K562 (cell line): ENCODE measurements around the gene EXOC4.

ENCODE experiments used
- BRCA1 ChIP-seq, 2 experiments: fragments of 450-650 bp in 1 of 2; sonication (generic) in 1 of 2; formaldehyde crosslinking in 1 of 2; IDR thresholded peaks; 2 replicates each; pipeline versions ENCODE4 v1.5.0 to v1.6.1; 2017 to 2020; ENCODE audit warnings: mild to moderate bottlenecking in 1 of 2, missing genetic modification reagents in 1 of 2
- ELF4 ChIP-seq: fragments of 450-650 bp; formaldehyde crosslinking; IDR thresholded peaks from 2 replicates; pipeline ENCODE4 v1.4.0; 2022; ENCODE audit warnings: missing genetic modification characterization
- HDAC1 ChIP-seq, 2 experiments: fragments of 450-650 bp; IDR thresholded peaks; 2 replicates each; pipeline ENCODE4 v1.6.1; 2016 to 2017; ENCODE audit warnings: inconsistent platforms in 1 of 2, mild to moderate bottlenecking in 1 of 2, moderate library complexity in 1 of 2
- NR2C1 ChIP-seq, 2 experiments: fragments of 450-650 bp; IDR thresholded peaks; 2 replicates each; pipeline ENCODE4 v1.6.1; 2017; ENCODE audit warnings: mild to moderate bottlenecking in 2 of 2, antibody characterized with exemption in 1 of 2, inconsistent platforms in 1 of 2, missing compliant biosample characterization in 1 of 2, missing genetic modification characterization in 1 of 2
- ZNF12 ChIP-seq: sonication (generic); formaldehyde crosslinking; IDR thresholded peaks from 2 replicates; pipeline ENCODE4 v1.4.0; 2020; ENCODE audit warnings: mild to moderate bottlenecking, missing genetic modification reagents
- ZNF274 ChIP-seq: IDR thresholded peaks from 2 replicates; pipeline ENCODE4 v1.6.1; 2011; ENCODE audit warnings: low read depth, mild to moderate bottlenecking, low read length, moderate library complexity, borderline replicate concordance
- TF ChIP-seq, protein P1 (sequence below), 3 experiments: IDR thresholded peaks in 2 of 3; conservative IDR thresholded peaks in 1 of 3; 2 replicates each; pipeline ENCODE4 v1.5.1; 2011 to 2012; ENCODE audit warnings: low read length in 3 of 3, mild to moderate bottlenecking in 3 of 3, control low read depth in 2 of 3, improper control_type of control experiment in 1 of 3, inconsistent platforms in 1 of 3, low read depth in 1 of 3, mixed read lengths in 1 of 3, moderate library complexity in 1 of 3; ENCODE audit not compliant: insufficient read depth in 2 of 3

- TF ChIP-seq, protein P1, sequence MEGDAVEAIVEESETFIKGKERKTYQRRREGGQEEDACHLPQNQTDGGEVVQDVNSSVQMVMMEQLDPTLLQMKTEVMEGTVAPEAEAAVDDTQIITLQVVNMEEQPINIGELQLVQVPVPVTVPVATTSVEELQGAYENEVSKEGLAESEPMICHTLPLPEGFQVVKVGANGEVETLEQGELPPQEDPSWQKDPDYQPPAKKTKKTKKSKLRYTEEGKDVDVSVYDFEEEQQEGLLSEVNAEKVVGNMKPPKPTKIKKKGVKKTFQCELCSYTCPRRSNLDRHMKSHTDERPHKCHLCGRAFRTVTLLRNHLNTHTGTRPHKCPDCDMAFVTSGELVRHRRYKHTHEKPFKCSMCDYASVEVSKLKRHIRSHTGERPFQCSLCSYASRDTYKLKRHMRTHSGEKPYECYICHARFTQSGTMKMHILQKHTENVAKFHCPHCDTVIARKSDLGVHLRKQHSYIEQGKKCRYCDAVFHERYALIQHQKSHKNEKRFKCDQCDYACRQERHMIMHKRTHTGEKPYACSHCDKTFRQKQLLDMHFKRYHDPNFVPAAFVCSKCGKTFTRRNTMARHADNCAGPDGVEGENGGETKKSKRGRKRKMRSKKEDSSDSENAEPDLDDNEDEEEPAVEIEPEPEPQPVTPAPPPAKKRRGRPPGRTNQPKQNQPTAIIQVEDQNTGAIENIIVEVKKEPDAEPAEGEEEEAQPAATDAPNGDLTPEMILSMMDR (IDR thresholded peaks at IDR 0.05 in 2 of 3, conservative IDR thresholded peaks at IDR 0.05 in 1 of 3; ENCODE audit: insufficient read depth in 2 of 3, low read depth in 1 of 3, low read length in 3 of 3) = no peak
- TF ChIP-seq ZNF274 = no peak
- no peak for TF ChIP-seq ZNF12
- TF ChIP-seq BRCA1 (IDR thresholded peaks at IDR 0.05) = no peak
- no peak for TF ChIP-seq BRCA1 (CRISPR knock-in tag; IDR thresholded peaks at IDR 0.05)
- TF ChIP-seq NR2C1 (IDR thresholded peaks at IDR 0.05) = no peak
- TF ChIP-seq NR2C1 (tag; IDR thresholded peaks at IDR 0.05) = no peak
- TF ChIP-seq HDAC1 (IDR thresholded peaks at IDR 0.05) = no peak
- TF ChIP-seq ELF4 (CRISPR knock-in tag) = no peak
These were observed 386.0 kb downstream of the EXOC4 start for GRCh38 chr7:133638857-133639256.
